ENCODE results near the gene TMEM107. TPM values are rescaled to one million over a fixed set of nuclear protein-coding genes. Genes with fewer than 3 reads are reported as not detected.
"Not testable (repeated sequence)": the region's sequence is repeated elsewhere in the genome, so short reads cannot be mapped to it uniquely, and the experiment has no call there.

TMEM107 gene
- total RNA-seq, 1 donor from 2014 or later = 17.5 TPM

GRCh38 chr17:8189711-8190477 lies 13.7 kb upstream of the TMEM107 start, which contains the start of gene BORCS6:
BORCS6 (minus strand) TSS chr17:8190180; CDS start chr17:8190140, 40 bp downstream.
- peak; percentile 74 for ATAC-seq

DNA sequence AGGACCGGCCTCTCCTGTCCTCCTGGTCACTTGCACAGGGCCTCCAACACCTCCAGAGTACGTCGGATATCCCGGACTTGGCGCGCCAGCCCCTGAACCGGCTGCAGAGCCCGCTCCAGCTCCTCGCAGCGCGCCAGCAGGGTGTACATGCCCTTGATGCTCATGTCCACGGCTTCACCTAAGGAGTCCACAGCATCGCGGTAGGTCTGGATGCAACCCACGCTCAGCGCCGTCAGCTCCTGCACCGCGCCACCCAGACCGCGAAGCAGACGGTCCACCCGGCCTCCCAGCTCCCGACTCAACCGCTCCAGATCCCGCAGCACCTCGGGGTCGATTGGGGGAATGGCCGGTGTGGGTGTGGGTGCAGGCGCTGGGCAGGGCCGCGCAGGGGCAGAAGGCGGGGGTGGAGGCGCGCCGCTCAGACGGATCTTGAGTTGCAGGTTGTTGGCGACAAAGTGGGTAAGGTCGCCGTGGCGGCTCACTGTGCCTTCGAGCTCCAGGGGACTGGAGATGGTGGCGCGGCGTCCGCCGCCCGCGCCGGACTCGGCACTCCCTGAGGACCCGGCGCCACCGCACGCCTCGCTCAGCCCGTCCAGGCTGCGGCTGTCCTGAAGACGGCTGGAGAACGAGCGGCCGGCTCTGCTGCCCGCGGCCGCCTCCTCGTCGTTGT lies 13.0 kb upstream of the TMEM107 start:
- ATAC-seq = no peak

DNA sequence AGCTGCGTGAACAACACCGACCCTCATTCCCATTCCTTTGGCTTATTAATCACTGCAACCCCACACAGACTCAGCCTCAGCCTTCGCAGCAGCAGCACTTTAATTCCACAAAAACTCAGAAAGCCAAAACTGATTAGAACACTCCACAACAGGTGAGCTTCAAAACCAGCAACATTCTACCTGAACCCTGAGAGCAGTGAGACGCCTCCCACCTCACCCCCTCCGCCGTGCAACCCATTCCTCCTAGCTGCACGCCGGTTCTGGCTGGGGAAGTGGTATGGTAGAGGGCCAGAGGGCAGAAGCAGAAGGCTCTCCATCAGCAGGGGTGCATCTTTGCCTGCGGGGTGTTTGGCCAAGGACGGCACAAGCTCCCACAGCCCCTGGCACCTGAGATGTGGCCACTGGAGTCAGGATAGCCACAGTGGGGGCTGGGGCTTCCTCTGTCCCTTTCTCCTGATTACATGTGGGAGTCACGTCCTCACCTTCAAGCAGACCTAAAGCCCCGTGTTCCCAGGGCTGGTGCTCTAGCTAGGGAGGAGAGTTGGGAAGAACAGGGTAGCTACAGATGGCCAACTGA lies 12.2 kb upstream of the TMEM107 start:
- no peak for ATAC-seq

- peak; percentile 68 for ATAC-seq
Measured at GRCh38 chr17:8187517-8188262, 11.5 kb upstream of the TMEM107 start.

DNA sequence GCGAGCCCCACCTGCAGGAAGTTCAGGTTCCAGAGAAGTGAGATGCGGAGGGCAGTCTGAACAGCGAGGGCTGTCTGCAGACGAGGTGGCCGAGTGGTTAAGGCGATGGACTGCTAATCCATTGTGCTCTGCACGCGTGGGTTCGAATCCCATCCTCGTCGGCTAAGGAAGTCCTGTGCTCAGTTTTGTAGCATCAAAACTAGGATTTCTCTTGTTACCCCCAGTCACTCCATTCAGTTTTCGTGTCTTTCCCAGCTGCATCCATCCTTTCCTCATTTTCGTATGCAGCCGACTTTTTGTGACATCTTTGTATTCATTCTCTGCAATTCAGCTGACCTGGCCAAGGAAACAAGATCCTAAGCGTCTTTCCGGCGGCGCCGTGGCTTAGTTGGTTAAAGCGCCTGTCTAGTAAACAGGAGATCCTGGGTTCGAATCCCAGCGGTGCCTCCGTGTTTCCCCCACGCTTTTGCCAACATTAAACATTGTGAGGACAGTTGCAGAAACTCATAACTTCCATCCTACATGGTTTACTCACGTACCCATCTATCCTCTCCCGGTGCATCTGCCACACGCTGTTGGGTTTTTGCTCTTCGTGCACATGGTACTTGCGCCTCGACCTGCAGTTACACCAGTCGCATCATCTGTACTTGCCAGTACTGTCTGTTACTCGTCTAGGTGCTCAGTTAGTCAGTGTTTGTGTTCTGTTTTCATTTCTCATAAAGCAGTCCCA lies 10.8 kb upstream of the TMEM107 start:
- peak; percentile 68 for ATAC-seq

DNA sequence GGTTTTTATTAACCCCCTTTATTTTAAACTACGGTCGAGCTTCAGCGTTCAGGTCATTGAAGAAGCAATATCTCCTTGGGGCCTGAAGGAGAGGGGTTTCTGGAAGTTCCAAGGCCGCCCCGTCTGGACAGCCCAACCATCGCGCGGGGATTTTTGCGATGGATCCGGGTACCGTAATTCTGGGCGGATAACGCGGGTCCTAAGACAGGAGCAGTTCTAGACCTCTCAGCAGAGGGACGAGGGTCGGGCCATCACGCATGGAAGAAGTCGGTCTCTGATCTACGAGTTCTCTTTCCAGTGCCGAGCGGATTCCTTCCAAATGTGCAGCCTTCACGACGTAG lies 10.2 kb upstream of the TMEM107 start:
- no peak for ATAC-seq

- peak; percentile 27 for ATAC-seq
Measured at GRCh38 chr17:8185582-8186445, 9.6 kb upstream of the TMEM107 start.

- no peak for ATAC-seq
Measured at GRCh38 chr17:8176998-8177731, 985 bp upstream of the TMEM107 start.

GRCh38 chr17:8175795-8176196 lies 384 bp downstream of the TMEM107 start:
- ATAC-seq = peak; percentile 1

- ATAC-seq = no peak
Measured at GRCh38 chr17:8173871-8174322, 2.3 kb downstream of the TMEM107 start.

DNA sequence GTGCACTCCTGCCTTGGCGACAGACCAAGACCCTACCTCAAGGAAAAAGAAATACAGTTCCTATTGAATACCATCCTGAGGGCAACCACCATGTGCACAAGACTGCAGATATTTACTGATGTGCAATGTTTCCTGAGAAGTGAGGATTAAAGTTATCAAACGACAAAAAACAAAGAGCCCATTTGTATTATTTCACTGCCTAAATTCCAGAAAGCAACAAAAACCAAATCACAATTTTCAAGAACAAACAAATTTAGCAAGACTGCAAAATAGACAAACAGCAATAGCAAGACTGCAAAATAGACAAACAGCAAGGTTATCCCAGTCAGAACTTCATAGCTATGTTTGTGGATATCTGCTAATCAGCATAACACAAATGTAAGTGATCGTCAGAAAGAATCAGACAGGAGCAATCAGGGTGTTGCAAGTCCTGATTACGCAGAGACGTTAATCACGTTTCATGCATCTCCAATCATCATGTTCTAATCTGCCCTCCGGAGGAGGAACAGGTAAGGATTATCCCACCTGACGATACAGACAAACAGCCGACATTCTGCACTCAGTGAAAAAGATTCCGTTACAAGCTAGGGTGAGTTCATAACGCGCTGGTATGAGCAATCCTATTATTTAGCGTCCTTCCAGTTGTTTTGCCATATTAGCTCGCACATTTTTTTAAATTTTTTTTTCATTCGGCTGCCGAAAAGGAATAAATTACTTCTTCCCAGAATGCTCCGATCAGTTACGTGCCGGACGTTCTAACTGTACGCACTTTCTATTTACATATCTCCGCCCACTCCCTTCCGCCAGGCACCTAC lies 2.9 kb downstream of the TMEM107 start:
- ATAC-seq = peak; percentile 87

GRCh38 chr17:8170186-8170585 lies 6.0 kb downstream of the TMEM107 start:
- not testable (repeated sequence) for ATAC-seq

DNA sequence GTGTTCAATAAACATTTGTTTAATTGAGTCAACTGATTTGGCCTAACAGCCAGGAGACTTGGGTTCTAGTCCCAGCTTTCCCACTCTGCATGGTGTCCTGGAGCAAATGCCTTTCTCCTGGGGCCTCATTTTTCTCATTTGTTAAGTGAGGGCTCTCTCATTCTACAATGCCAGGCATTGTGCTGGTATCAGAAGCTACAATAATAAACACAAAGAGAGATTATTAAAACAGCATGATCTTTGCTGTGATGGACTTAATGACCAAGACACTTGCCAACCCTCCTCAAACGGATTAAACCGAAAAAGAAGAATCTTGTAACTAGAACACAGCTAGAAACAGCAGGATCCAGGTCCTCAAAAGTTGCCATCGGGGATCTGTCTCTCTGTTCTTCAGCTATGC lies 8.7 kb downstream of the TMEM107 start:
- ATAC-seq = no peak

DNA sequence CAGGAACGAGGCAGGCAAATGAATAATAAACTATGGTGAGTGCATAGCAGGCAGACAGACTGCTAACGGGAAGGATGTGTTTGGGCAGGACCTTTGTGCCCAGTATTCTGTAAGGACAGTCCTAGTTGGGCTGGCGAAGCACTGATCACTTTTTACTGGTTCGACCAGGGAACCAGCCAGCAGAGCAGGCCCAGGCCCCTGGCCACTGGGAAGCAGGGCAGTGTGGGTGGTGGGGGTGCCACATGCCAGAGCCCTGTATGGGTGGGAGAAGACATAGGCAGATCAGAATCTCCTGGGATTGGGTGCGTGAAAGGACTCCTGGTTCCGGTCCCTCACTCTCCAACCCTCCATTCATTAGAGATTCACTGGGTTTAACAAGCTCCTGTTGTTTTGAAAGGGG lies 9.4 kb downstream of the TMEM107 start:
- ATAC-seq = no peak

DNA sequence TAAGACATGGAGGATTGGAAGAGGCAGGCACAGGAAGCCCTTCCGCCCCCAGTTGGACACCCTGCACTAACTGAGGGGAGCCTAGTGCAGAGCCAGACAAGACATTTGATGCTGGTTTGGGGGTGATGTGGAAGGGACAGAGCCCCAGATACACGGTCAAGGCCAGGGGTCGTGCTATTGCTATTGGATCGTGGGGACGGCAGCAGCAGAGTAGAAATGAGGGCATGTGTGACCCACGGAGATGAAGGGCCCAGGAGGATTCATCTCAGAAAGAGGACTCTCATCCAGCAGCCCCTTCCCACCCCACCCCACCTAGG lies 11.4 kb downstream of the TMEM107 start:
- ATAC-seq = no peak

DNA sequence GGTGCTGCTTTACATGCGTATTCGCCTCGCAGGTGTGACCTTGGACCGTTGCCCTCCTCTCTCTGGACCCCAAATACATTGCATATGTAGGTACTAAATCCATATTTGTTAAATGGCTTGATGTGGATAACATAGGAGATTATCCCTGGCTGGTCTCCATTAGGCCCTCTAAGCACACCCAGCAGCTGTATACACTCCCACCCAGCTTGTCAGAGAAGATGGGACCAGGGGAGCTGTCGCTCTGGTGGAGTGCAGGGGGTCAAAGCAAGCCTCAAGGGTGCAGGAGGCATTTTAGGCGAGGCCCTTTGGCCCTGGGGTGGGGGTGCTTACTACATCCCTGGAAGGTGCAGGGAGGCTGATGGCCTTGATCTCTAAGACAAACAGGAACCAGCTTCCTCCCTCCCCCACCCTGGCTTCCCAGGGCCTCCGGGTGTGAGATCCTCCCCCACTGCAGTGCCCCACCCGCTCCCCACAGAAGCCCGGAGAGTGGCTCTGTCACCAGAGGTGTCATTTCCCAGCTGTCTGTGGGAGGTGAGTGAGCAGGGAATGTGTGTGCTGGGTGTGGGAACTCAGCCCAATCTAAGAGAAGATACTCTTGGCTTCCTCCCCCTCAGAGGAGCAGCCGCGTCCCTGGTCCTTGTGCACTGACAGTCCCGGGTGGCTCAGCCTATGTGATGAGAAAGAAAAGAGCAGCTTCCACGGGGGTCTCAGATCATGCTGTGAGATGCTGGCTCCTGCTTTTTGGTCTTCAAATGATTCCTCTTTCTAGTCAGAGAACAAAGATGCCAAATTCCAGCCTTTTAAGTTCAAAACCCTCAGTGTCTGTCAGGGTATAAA lies 12.0 kb downstream of the TMEM107 start:
- ATAC-seq = peak; percentile 66

DNA sequence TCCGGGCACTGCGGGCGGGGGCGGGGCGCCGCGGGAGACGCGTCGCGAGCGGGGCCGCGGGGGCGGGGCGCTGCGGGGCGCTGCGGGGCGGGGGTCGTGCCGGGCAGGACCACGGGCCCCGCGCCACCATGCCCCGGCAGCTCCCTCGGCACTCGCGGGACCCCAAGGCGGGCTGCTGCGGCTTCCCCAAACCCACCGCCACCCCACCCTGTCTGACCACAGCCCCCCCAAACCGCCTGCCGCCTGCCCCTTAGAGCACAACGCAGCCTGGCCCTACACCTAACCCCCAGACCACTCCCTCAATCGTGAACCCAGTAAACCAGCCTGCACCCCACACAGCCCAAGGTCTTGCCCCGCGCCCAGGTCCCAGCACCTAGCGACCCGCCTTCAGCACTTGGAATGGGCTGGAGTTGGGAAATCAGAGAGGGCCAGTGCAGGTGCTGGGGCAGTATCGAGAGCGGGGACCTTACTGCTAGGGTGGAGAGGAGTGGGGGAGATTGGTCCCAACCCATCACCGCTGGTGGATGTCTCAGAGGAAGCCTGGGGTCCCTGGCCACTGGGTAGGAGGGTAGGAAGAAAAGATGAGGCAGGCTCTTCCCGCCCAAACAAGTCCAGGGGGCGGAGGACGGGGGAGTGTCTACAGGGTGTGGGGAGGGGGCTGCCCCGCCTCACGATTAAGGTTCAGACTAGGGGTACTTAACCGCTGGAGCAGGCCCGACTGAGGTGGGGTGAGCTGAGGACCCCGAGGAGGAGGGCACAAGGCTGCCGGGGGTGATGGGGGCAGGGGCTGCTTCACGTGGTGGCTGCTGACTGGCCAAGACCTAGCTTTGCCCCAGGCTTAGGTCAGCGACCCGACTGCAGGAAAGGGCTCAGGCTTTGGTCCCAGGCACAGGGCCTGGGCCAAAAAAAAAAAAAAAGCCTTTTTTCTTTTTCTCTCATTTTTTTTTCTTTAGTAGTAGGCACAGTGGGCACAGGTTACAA lies 12.9 kb downstream of the TMEM107 start:
- peak; percentile 13 for ATAC-seq

Measured in esophagus mucosa (tissue), 1 donor.